Activated T-helper 9 cell treated with anti-CD3 and anti-CD28 coated beads, Interleukin-2, amount 50 U/mL, for 16 hours (primary cell): ENCODE data around the gene AP1G1.

Experiments used
- DNase-seq: peaks from one replicate; pipeline ENCODE4 v3.0.0-alpha.2; 2020; ENCODE audit warnings: low read depth

The AP1G1 gene

DNA sequence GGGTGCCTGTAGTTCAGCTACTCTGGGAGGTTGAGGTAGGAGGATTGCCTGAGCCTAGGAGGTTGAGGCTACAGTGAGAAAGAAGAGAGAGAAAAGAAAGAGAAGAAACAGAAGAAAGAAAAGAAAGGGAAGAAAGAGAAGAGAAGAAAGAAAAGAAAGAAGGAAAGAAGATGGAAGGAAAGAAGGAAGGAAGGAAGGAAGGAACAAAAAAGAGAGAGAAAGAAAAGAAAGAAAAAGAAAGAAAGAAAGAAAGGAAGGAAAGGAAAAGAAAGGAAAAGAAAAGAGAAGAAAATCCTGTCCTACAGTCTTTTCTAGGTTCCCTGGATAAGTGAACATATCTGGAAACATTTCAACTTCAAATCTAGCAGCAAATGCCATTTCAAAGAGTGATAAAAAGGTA, 54.5 kb downstream of the AP1G1 start:
- DNase-seq = no peak

DNA sequence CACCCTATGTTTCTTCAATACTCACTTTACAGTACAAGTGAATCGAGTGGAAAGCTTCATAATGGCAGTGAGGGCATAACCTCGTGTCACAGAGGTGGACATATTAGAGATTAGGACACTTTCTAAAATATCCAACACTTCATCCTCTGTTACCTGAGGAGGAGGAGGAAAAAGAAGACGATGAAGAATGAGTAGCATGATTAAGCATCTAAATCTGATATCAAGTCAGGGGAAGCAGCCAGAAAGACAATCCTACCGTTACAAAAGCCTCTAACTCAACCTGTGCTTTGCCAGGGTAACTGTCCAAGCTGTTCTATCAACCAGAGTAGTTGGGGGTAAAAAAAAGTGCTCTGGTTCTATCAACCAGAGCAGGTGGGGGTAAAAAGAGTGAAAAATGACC, 60.4 kb downstream of the AP1G1 start:
- DNase-seq = no peak

GRCh38 chr16:71746442-71747046, 62.1 kb downstream of the AP1G1 start:
- no peak for DNase-seq

GRCh38 chr16:71738855-71739254, 69.8 kb downstream of the AP1G1 start:
- DNase-seq = no peak

DNA sequence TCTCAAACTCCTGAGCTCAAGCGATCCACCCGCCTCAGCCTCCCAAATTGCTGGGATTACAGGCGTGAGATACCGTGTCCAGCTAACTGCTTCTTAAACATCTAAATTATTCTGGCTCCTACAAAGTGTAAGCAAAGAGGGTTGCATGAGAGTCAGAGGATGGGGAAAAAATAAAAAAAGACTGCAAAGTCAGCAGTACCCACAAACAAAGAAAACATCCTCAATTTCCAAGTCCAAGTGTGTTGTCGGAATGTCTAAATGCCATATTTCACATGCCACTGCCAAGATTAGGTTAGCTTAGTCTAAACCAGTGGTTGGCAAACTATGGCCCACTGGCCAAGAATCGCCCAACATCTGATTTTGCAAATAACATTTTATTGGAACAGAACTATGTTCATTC, 71.1 kb downstream of the AP1G1 start:
- no peak for DNase-seq

DNA sequence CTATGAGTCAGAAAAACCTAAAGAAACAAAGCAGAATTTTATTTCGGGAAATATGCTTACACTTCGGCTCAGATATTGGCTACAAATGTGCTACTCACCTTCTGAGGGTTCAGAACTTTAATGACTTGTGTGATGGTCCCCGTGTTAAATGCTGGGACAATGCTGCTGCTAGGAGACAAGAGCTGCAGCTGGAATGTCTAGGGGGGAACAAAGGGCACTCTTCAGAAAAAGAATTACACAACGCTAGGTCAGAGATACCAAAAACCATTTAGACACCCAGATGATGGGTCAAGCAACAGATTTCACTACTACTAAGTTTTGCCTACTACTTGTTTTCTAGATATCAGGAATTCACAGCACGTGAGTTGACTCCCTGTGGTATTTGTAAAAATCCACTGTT, 74.1 kb downstream of the AP1G1 start:
- no peak for DNase-seq

GRCh38 chr16:71732587-71732986, 76.0 kb downstream of the AP1G1 start:
- DNase-seq = no peak

DNA sequence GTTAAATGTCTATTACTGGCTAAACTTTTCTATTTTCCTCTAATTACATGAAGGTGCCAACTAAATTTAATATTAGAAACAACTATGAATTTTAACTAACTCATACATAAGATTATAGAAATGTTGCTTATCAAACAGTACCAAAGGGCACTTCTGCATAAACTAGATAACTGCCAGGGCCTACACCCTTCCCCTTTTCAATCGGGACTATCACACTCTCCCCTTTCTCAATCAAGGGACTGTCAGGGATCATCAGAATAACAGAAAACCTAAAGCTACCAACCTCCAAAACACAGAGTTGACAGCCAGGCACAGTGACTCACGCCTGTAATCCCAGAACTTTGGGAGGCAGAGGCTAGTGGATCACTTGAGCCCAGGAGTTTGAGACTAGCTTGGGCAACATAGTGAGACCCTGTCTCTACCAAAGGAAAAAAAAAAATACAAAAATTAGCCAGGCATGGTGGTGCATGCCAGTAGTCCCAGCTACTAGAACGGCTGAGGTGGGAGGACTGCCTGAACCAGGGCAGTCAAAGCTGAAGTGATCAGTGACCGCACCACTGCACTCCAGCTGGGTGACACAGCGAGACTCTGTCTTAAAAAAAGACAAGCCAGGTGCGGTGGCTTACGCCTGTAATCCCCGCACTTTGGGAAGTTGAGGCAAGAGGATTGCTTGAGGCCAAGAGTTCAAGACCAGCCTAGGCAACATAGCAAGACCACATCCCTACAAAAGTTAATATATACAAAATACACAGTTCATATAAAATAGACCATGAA, 80.9 kb downstream of the AP1G1 start:
- DNase-seq = no peak

DNA sequence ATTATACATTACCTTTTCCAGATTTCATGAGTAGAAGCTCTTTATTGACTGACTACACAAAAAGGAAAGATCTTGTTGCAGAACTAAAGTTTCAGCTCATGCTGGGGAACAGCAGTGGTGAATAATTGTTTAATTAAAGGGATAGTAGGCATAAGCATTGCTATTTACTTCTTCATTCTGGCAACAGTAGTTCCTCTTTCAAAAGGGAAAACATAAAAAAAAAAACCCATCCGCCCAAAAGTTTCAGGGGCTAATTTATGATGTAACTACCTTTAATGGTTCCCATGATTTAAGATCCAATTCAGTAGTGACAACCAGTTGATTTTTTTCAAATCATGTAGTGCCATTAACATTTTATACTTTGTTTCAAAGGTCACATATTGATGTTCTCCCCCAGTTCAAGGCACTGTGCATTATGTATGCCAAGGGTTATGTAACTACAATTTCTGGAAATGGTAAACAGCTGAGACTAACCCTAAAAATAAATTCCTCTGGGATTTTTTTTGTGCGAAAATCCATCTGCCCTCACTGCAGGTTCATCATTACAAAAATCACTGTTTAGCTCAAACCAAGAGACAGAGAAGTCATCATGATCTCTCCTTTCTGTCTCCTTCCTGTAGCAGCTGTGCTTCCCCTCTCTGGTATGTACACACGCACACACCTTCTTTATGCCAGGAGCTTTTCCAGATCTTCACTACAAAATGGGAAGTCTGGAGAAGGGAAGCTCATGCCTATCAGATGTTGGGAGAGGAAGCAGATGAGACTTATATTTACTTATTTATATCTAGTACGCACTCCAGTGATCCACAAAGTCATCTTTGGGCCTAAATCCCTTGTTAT, 81.9 kb downstream of the AP1G1 start:
- DNase-seq = no peak

- DNase-seq = no peak
Measured at GRCh38 chr16:71724320-71724751, 84.3 kb downstream of the AP1G1 start, which contains the start of gene PHLPP2. Gene PHLPP2 (minus strand): TSS chr16:71724701. CDS start chr16:71714795, 9,906 bp downstream.

GRCh38 chr16:71723537-71724319, 84.9 kb downstream of the AP1G1 start:
- peak; percentile 75 for DNase-seq

DNA sequence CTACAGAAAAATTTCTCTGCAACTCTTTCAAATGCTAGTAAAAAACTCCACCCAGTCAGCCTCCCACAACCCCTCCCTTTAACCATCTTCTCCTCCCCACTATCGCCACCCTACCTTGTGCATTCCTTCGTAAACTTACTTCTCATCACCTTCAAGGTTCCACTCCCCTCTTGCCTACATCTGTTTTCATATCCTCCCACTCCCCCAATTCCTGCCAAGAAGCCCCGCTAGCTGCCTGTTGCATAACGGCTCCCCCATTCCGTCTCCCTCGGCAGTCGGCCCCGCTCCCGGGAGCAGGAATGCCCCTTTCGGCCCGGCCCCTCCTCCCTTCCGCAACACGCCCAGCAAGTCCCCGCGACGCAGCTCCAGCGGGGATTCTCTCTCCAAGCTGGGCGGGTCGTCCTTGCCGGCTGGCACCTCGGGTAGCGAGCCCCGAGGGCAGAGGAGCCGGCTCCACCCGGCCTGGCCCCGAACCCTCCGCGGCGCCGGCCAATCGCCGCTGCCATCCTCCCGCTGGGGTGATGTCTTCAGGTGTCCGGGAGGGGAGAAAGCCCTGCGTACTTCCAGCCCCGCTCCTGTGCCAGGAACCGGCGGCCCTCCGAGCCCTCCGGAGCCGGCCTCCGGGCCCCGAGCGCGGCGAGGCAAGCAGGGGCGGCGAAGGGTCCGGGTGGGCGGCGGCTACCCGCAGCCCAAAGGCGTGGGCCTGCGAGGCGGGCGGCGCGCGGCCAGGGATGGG, 85.7 kb downstream of the AP1G1 start:
- DNase-seq = peak; percentile 47

- no peak for DNase-seq
Measured at GRCh38 chr16:71721066-71721740, 87.4 kb downstream of the AP1G1 start.

- no peak for DNase-seq
Measured at GRCh38 chr16:71712501-71712900, 96.1 kb downstream of the AP1G1 start.

DNA sequence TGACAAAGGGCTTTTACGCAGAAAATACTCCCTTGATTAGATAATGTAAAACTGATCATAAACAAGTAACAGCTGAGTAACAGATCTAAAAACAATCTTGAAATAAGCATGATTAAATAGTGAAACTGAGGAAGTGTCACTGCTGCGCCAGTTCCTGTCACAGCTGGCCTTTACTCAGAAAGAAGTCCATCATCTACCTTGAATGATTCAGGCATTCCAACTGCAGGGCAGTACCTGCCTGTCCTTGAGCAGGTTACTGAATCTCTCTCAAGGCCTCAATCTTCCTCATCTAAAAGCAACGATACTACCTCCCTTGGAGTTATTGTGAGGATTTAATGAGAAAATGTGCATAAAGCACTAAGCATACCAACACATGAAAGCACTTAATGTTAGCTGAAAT, 96.8 kb downstream of the AP1G1 start:
- DNase-seq = no peak

- no peak for DNase-seq
Measured at GRCh38 chr16:71709229-71709781, 99.3 kb downstream of the AP1G1 start.

- DNase-seq = no peak
Measured at GRCh38 chr16:71708696-71709095, 99.9 kb downstream of the AP1G1 start.

DNA sequence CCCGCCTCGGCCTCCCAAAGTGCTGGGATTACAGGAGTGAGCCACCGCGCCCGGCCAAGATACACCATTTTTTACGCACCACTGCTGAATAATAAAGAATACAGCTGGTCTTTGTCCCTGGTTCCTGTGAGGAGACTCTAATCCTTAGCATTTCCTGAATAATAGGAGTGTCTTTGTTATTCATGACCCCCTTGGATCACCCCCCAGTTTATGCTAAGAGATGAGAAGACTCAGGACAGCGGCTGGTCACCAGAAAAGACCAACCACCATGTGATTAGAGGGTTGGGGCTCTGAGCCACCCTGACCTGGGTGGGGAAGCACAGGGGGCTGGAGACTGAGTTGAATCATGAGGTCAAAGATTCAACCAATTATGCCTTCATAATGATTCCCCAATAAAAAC, 101.4 kb downstream of the AP1G1 start:
- no peak for DNase-seq

DNA sequence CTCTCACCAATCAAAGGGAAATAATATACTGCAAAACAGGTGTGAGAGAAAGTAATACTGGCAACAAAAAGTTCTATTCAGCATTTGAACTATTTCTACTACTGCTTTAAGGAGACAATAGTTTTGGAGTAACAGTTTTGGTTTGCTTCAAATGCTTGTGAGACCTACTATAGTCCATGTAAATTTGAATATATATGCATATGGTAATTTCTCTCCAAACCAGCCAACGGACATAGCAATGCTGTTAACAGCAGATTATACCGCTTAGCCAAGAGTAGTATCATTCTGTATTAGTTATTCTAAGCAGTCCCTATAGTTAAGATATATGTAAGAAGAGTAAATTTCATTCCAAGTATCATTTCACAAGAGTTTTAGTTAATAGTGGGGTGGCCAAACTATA, 102.6 kb downstream of the AP1G1 start:
- no peak for DNase-seq

GRCh38 chr16:71703333-71703732, 105.3 kb downstream of the AP1G1 start:
- DNase-seq = no peak
